ENCODE results near the gene COMP.
A peak's percentile ranks its signal among the peaks of the same experiment; 100 is the strongest.

Gene COMP

DNA sequence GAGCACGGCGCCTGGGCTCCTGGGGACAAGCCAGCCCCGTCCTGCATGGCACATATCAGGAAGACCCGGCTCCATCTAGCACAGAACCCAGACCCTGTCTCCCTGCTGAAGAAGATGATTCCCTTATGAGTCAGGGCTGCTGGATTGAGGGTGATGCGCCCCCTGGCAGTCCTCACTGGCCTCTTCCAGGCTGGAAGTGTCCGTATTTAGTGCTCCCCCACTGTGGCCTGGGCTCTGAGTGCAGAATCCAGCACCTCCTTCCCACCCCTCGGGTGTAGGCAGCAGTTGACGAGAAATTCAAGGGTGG, 14.9 kb downstream of the COMP start:
- TF ChIP-seq, protein P1, sequence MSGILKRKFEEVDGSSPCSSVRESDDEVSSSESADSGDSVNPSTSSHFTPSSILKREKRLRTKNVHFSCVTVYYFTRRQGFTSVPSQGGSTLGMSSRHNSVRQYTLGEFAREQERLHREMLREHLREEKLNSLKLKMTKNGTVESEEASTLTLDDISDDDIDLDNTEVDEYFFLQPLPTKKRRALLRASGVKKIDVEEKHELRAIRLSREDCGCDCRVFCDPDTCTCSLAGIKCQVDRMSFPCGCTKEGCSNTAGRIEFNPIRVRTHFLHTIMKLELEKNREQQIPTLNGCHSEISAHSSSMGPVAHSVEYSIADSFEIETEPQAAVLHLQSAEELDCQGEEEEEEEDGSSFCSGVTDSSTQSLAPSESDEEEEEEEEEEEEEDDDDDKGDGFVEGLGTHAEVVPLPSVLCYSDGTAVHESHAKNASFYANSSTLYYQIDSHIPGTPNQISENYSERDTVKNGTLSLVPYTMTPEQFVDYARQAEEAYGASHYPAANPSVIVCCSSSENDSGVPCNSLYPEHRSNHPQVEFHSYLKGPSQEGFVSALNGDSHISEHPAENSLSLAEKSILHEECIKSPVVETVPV (CRISPR knock-in tag; IDR thresholded peaks at IDR 0.05) = no peak
- no peak for TF ChIP-seq PATZ1 (CRISPR knock-in tag; IDR thresholded peaks at IDR 0.05; ENCODE audit: borderline replicate concordance)
- no peak for TF ChIP-seq ARNTL (CRISPR knock-in tag; IDR thresholded peaks at IDR 0.05; ENCODE audit: borderline replicate concordance, low read depth)
- TF ChIP-seq POU6F1 (CRISPR knock-in tag; IDR thresholded peaks at IDR 0.05; ENCODE audit: borderline replicate concordance, low read depth) = no peak
- TF ChIP-seq ZNF70 (CRISPR knock-in tag; IDR thresholded peaks at IDR 0.05) = no peak
- TF ChIP-seq OSR1 (CRISPR knock-in tag; IDR thresholded peaks at IDR 0.05) = no peak
- TF ChIP-seq ZFP3 (CRISPR knock-in tag; IDR thresholded peaks at IDR 0.05) = no peak
- no peak for TF ChIP-seq SNAI2 (CRISPR knock-in tag; IDR thresholded peaks at IDR 0.05)
- no peak for TF ChIP-seq RARB (CRISPR knock-in tag; IDR thresholded peaks at IDR 0.05)
- no peak for TF ChIP-seq PPARA (CRISPR knock-in tag; IDR thresholded peaks at IDR 0.05; ENCODE audit: borderline replicate concordance)
- no peak for TF ChIP-seq ZNF8 (CRISPR knock-in tag; IDR thresholded peaks at IDR 0.05)
- TF ChIP-seq, protein P2, sequence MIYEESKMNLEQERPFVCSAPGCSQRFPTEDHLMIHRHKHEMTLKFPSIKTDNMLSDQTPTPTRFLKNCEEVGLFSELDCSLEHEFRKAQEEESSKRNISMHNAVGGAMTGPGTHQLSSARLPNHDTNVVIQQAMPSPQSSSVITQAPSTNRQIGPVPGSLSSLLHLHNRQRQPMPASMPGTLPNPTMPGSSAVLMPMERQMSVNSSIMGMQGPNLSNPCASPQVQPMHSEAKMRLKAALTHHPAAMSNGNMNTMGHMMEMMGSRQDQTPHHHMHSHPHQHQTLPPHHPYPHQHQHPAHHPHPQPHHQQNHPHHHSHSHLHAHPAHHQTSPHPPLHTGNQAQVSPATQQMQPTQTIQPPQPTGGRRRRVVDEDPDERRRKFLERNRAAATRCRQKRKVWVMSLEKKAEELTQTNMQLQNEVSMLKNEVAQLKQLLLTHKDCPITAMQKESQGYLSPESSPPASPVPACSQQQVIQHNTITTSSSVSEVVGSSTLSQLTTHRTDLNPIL (CRISPR knock-in tag; IDR thresholded peaks at IDR 0.05; ENCODE audit: low read depth) = no peak
- TF ChIP-seq GLIS3 (CRISPR knock-in tag; IDR thresholded peaks at IDR 0.05) = no peak
- TF ChIP-seq ZNF565 (CRISPR knock-in tag; conservative IDR thresholded peaks at IDR 0.05; ENCODE audit: low read depth) = no peak
- TF ChIP-seq CSDC2 (CRISPR knock-in tag; IDR thresholded peaks at IDR 0.05) = no peak
- TF ChIP-seq ESRRG (CRISPR knock-in tag; IDR thresholded peaks at IDR 0.05) = no peak
- no peak for TF ChIP-seq ZC3H10 (CRISPR knock-in tag; IDR thresholded peaks at IDR 0.05)
- TF ChIP-seq TCF4 (CRISPR knock-in tag; IDR thresholded peaks at IDR 0.05; ENCODE audit: borderline replicate concordance) = no peak
- TF ChIP-seq TOX (CRISPR knock-in tag; IDR thresholded peaks at IDR 0.05; ENCODE audit: borderline replicate concordance) = no peak
- ATAC-seq = peak; percentile 78

DNA sequence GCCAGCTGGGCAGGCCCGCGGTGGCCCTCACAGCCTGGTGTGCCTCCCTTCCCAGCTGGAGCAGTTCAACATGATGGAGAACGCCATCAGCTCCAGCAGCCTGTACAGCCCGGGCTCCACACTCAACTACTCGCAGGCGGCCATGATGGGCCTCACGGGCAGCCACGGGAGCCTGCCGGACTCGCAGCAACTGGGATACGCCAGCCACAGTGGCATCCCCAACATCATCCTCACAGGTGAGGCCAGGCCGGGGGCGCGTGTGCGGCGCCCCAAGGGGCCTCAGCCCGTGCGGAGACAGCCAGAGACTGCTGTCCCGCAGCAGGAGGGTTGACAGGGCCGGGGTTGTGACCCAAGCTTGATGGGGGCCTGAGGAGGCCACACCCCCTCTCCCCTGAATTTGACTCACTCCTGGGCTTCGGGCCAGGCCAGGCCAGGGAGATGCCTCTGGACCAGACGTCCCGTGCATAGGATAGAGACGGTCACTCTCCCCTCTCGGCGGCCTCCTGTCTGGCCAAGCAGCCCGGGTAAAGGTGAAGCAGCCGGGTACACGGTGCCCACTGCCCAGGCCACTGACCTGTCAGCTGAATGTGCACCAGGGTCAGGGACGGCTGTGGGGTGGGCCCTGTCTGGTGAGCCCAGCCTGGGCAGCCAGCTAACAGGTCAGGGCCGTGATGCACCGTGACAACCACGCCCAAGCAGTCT, 15.4 kb downstream of the COMP start:
- no peak for TF ChIP-seq BACH2 (CRISPR knock-in tag; IDR thresholded peaks at IDR 0.05; ENCODE audit: borderline replicate concordance)
- TF ChIP-seq ZFP3 (CRISPR knock-in tag; IDR thresholded peaks at IDR 0.05) = no peak
- TF ChIP-seq, protein P3, sequence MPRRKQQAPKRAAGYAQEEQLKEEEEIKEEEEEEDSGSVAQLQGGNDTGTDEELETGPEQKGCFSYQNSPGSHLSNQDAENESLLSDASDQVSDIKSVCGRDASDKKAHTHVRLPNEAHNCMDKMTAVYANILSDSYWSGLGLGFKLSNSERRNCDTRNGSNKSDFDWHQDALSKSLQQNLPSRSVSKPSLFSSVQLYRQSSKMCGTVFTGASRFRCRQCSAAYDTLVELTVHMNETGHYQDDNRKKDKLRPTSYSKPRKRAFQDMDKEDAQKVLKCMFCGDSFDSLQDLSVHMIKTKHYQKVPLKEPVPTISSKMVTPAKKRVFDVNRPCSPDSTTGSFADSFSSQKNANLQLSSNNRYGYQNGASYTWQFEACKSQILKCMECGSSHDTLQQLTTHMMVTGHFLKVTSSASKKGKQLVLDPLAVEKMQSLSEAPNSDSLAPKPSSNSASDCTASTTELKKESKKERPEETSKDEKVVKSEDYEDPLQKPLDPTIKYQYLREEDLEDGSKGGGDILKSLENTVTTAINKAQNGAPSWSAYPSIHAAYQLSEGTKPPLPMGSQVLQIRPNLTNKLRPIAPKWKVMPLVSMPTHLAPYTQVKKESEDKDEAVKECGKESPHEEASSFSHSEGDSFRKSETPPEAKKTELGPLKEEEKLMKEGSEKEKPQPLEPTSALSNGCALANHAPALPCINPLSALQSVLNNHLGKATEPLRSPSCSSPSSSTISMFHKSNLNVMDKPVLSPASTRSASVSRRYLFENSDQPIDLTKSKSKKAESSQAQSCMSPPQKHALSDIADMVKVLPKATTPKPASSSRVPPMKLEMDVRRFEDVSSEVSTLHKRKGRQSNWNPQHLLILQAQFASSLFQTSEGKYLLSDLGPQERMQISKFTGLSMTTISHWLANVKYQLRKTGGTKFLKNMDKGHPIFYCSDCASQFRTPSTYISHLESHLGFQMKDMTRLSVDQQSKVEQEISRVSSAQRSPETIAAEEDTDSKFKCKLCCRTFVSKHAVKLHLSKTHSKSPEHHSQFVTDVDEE (CRISPR knock-in tag; IDR thresholded peaks at IDR 0.05) = no peak

GRCh38 chr19:18774782-18775444, 16.2 kb downstream of the COMP start:
- TF ChIP-seq, protein P1 (CRISPR knock-in tag; IDR thresholded peaks at IDR 0.05) = no peak
- no peak for TF ChIP-seq OSR1 (CRISPR knock-in tag; IDR thresholded peaks at IDR 0.05)
- no peak for TF ChIP-seq CSDC2 (CRISPR knock-in tag; IDR thresholded peaks at IDR 0.05)
- no peak for TF ChIP-seq ISL1 (CRISPR knock-in tag; IDR thresholded peaks at IDR 0.05)
- no peak for TF ChIP-seq ESRRG (CRISPR knock-in tag; IDR thresholded peaks at IDR 0.05)
- ATAC-seq = no peak

More for the DNA sequence above, 15.4 kb downstream of the COMP start:
- ATAC-seq = peak; percentile 74

All from SK-N-SH treated with all-trans-retinoic acid at 6 μM for 48 hours (cell line).